ENCODE measurements around the gene C11orf91.

DNA sequence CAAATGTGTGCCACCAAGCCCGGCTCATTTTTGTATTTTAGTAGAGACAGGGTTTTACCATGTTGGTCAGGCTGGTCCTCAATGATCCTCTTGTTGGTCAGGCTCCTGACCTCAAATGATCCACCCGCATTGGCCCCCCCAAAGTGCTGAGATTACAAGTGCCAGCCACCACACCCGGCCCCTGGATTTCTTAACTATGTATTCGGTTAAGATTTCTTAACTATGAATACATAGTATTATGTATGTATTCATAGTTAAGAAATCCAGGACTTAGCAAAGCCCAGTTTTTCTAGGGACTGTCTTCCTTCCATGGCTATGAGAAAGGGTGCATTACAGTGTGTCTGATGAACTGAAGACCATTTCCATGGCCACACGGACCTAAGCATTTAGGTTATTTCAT, 1.7 kb downstream of the C11orf91 start:
- no peak for TF ChIP-seq CEBPB (IDR thresholded peaks at IDR 0.05; ENCODE audit: low read depth, low read length)
- TF ChIP-seq, protein P1, sequence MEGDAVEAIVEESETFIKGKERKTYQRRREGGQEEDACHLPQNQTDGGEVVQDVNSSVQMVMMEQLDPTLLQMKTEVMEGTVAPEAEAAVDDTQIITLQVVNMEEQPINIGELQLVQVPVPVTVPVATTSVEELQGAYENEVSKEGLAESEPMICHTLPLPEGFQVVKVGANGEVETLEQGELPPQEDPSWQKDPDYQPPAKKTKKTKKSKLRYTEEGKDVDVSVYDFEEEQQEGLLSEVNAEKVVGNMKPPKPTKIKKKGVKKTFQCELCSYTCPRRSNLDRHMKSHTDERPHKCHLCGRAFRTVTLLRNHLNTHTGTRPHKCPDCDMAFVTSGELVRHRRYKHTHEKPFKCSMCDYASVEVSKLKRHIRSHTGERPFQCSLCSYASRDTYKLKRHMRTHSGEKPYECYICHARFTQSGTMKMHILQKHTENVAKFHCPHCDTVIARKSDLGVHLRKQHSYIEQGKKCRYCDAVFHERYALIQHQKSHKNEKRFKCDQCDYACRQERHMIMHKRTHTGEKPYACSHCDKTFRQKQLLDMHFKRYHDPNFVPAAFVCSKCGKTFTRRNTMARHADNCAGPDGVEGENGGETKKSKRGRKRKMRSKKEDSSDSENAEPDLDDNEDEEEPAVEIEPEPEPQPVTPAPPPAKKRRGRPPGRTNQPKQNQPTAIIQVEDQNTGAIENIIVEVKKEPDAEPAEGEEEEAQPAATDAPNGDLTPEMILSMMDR (conservative IDR thresholded peaks at IDR 0.05; ENCODE audit: low read depth, low read length), result no peak
- TF ChIP-seq, protein P2, sequence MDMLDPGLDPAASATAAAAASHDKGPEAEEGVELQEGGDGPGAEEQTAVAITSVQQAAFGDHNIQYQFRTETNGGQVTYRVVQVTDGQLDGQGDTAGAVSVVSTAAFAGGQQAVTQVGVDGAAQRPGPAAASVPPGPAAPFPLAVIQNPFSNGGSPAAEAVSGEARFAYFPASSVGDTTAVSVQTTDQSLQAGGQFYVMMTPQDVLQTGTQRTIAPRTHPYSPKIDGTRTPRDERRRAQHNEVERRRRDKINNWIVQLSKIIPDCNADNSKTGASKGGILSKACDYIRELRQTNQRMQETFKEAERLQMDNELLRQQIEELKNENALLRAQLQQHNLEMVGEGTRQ (IDR thresholded peaks at IDR 0.05; ENCODE audit: low read depth, low read length), result no peak
- TF ChIP-seq POLR2A (IDR thresholded peaks at IDR 0.05; ENCODE audit: low read depth, low read length), result no peak
- TF ChIP-seq BHLHE40 (IDR thresholded peaks at IDR 0.05; ENCODE audit: low read depth, low read length), result no peak
- TF ChIP-seq MAFK (IDR thresholded peaks at IDR 0.05; ENCODE audit: low read depth, low read length), result no peak
- TF ChIP-seq RFX5 (IDR thresholded peaks at IDR 0.05; ENCODE audit: low read depth, low read length), result no peak
- no peak for TF ChIP-seq RCOR1 (IDR thresholded peaks at IDR 0.05; ENCODE audit: insufficient replicate concordance, low read length)
- TF ChIP-seq NFE2L2 (IDR thresholded peaks at IDR 0.05; ENCODE audit: low read depth, low read length), result no peak
- no peak for TF ChIP-seq MAZ (IDR thresholded peaks at IDR 0.05; ENCODE audit: borderline replicate concordance, low read depth, low read length)
- TF ChIP-seq FOS (IDR thresholded peaks at IDR 0.05; ENCODE audit: low read depth, low read length), result no peak
- TF ChIP-seq, protein P3, sequence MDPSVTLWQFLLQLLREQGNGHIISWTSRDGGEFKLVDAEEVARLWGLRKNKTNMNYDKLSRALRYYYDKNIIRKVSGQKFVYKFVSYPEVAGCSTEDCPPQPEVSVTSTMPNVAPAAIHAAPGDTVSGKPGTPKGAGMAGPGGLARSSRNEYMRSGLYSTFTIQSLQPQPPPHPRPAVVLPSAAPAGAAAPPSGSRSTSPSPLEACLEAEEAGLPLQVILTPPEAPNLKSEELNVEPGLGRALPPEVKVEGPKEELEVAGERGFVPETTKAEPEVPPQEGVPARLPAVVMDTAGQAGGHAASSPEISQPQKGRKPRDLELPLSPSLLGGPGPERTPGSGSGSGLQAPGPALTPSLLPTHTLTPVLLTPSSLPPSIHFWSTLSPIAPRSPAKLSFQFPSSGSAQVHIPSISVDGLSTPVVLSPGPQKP (IDR thresholded peaks at IDR 0.05; ENCODE audit: borderline replicate concordance, low read depth, low read length), result no peak

Data from IMR-90 (cell line).